ENCODE results near the gene CCDC9. TPM values are rescaled to one million over a fixed set of nuclear protein-coding genes. Genes with fewer than 3 reads are reported as not detected.

The CCDC9 gene
- total and polyA plus RNA-seq, 2 donors (not counting 1 experiment from before 2014, with no cell fraction given), result 7.2 to 8.1 TPM

DNA sequence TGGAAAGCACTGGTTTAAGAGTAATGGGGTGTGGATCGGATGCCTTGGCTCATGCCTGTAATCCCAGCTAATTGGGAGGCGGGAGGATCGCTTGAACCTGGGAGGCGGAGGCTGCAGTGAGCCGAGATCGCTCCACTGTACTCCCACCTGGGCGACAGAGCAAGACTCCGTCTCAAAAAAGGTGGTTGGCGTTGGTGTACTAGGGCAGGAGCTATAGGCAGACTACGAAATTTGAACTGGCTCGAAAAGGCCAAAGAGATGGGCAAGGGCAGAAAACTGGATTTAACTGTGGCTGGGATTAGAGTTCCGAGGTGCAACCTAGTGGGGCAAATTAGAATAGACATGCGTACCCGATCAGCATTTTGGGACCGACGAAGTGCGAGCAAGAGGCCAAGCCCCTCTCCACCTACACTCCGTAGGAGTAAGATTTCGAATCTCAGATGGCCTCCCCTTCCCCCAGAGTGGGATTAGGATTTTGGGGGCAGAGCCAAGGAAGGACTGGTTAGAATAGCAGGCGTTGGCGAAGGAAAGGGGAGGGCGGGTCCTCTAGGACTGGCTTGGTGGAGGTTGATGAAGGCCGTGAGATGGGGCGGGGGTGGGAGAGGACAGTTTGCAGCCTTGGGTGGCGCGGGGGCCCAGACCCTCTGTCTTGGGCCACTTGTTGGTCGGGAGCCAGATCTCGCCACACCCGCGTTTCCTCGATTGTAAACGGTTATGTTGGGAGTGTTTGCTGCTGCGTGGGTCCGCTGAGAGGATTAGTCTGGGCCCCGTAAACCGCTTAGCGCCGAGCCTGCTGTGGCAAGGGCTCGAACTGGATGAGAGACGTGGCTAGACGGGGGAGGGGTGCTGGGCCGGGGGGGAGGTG, 16.4 kb downstream of the CCDC9 start:
- Histone ChIP-seq H3K27me3 (ENCODE audit: control insufficient read depth, insufficient read depth, low read length) (no peaks in the 10 kb centered on the region), H3K36me3 (ENCODE audit: control insufficient read depth, insufficient read depth, low read length) (peaks cover 5% of the 10 kb centered on the region), H3K4me3 (replicated peaks in 1 of 4; ENCODE audit: control extremely low read depth in 1 of 4, insufficient read depth in 1 of 4, low read depth in 3 of 4, low read length in 4 of 4) (peak overlapping the region; percentile 34 to 85 (median 70)), H3K79me2 (ENCODE audit: control insufficient read depth, insufficient read depth, low read length) (no peaks in the 10 kb centered on the region), H4K20me1 (ENCODE audit: control insufficient read depth, extremely low read depth, insufficient read depth, low read length) (no peaks in the 10 kb centered on the region), H3K4me1 (ENCODE audit: control insufficient read depth, extremely low read depth, insufficient read depth, low read length) (peaks cover 25% of the 10 kb centered on the region), H3K27ac (ENCODE audit: insufficient read depth, low read length) (peak overlapping the region; percentile 94), H2AFZ (ENCODE audit: low read length) (no peak overlapping the region), H3K9me3 (ENCODE audit: control insufficient read depth, insufficient read depth, low read depth, low read length) (no peaks in the 10 kb centered on the region), H3K9ac (ENCODE audit: insufficient read depth, low read length) (peak overlapping the region; percentile 79), H3K4me2 (ENCODE audit: extremely low read depth, insufficient read depth, low read length) (peak overlapping the region; percentile 68)
- no peak for TF ChIP-seq EZH2 (IDR thresholded peaks at IDR 0.05; ENCODE audit: low read length, missing control alignments)
- TF ChIP-seq, protein P1, sequence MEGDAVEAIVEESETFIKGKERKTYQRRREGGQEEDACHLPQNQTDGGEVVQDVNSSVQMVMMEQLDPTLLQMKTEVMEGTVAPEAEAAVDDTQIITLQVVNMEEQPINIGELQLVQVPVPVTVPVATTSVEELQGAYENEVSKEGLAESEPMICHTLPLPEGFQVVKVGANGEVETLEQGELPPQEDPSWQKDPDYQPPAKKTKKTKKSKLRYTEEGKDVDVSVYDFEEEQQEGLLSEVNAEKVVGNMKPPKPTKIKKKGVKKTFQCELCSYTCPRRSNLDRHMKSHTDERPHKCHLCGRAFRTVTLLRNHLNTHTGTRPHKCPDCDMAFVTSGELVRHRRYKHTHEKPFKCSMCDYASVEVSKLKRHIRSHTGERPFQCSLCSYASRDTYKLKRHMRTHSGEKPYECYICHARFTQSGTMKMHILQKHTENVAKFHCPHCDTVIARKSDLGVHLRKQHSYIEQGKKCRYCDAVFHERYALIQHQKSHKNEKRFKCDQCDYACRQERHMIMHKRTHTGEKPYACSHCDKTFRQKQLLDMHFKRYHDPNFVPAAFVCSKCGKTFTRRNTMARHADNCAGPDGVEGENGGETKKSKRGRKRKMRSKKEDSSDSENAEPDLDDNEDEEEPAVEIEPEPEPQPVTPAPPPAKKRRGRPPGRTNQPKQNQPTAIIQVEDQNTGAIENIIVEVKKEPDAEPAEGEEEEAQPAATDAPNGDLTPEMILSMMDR (conservative IDR thresholded peaks at IDR 0.05 in 1 of 2, IDR thresholded peaks at IDR 0.05 in 1 of 2; ENCODE audit: low read depth in 1 of 2, low read length in 2 of 2), result no peak
- peak; percentile 32 to 35 for DNase-seq (ENCODE audit: low read depth in 2 of 2)

DNA sequence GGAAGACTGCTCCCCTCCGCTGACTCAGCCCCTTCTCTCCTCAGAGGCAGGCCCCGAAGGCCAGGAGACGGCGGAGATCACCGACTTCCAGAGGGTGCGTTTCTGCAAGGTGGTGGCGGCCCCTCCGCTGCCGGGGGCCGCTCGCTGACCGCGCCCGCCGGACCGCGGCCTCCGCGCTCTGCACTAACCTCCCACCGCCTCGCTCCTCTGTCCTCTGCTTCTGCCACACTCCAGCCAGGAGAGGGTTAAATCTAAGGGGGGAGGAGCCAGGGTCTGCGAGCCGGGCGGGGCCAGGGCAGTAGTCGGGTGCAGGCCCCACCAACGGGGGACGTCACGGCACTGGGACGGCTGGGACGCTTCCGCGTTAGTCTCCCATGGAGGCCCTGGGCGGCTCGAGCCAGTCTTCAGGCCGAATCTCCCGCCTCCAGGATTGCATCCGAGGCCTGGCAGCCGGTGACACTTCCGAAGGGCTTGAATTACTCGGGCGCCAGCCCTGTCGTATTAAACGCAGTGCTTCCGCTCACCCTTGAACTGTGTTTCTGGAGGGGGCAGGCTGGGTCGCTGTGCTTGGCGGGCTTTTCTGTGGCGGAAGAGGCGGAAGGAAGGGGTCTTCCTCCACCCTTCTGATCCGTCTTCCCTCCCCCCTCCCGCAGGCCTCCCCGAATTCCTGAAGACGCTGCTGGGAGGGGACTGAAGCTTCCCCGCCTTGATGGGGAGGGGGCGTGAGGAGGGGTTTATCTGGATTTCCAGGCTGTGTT, 17.2 kb downstream of the CCDC9 start:
- peak overlapping the region; percentile 99 for H3K4me2 ChIP-seq (ENCODE audit: extremely low read depth, insufficient read depth, low read length)
- H3K9me3 ChIP-seq (ENCODE audit: control insufficient read depth, insufficient read depth, low read depth, low read length), result no peaks in the 10 kb centered on the region
- peaks cover 4% of the 10 kb centered on the region for H3K36me3 ChIP-seq (ENCODE audit: control insufficient read depth, insufficient read depth, low read length)
- peaks cover 25% of the 10 kb centered on the region for H3K4me1 ChIP-seq (ENCODE audit: control insufficient read depth, extremely low read depth, insufficient read depth, low read length)
- peak overlapping the region; percentile 63 to 85 (median 73) for H3K4me3 ChIP-seq (replicated peaks in 1 of 4; ENCODE audit: control extremely low read depth in 1 of 4, insufficient read depth in 1 of 4, low read depth in 3 of 4, low read length in 4 of 4)
- no peaks in the 10 kb centered on the region for H4K20me1 ChIP-seq (ENCODE audit: control insufficient read depth, extremely low read depth, insufficient read depth, low read length)
- no peak overlapping the region for H2AFZ ChIP-seq (ENCODE audit: low read length)
- no peaks in the 10 kb centered on the region for H3K79me2 ChIP-seq (ENCODE audit: control insufficient read depth, insufficient read depth, low read length)
- H3K27ac ChIP-seq (ENCODE audit: insufficient read depth, low read length), result peak overlapping the region; percentile 94
- TF ChIP-seq, protein P1 (conservative IDR thresholded peaks at IDR 0.05 in 1 of 2, IDR thresholded peaks at IDR 0.05 in 1 of 2; ENCODE audit: low read depth in 1 of 2, low read length in 2 of 2), result no peak
- peak; percentile 92 for DNase-seq (ENCODE audit: low read depth in 2 of 2)
- H3K9ac ChIP-seq (ENCODE audit: insufficient read depth, low read length), result peak overlapping the region; percentile 79
- H3K27me3 ChIP-seq (ENCODE audit: control insufficient read depth, insufficient read depth, low read length), result no peaks in the 10 kb centered on the region

Measured in fibroblast of lung (primary cell).